Anterior cingulate cortex (tissue), 58 donors: ENCODE results near the gene RAP1GAP2.
"Not testable (repeated sequence)": the region's sequence is repeated elsewhere in the genome, so short reads cannot be mapped to it uniquely, and the experiment has no call there.

ENCODE experiments used
- DNase-seq, 58 donors: peaks; one replicate each; lab custom pipeline; 2025; lab: John Stamatoyannopoulos, UW

Gene RAP1GAP2

GRCh38 chr17:2796164-2797125 is at the start of gene RAP1GAP2:
Gene RAP1GAP2 (plus strand): TSS chr17:2796438. CDS start chr17:2796528, 90 bp downstream.
- peak in 22 of 58 donors; percentile 10 to 62 (median 34) for DNase-seq

GRCh38 chr17:2749058-2749783 is 47.0 kb upstream of the RAP1GAP2 start, which contains the start of gene CCDC92B:
Gene CCDC92B (minus strand): TSS chr17:2749652. CDS start chr17:2735145, 14,507 bp downstream.
- DNase-seq = peak in 32 of 58 donors; percentile 17 to 76 (median 62)

- peak in 52 of 58 donors; percentile 10 to 76 (median 51) for DNase-seq
Observed at GRCh38 chr17:2749784-2750181, 46.5 kb upstream of the RAP1GAP2 start.

GRCh38 chr17:2750721-2751120 is 45.5 kb upstream of the RAP1GAP2 start:
- DNase-seq = no peak

GRCh38 chr17:2751491-2751890 is 44.7 kb upstream of the RAP1GAP2 start:
- DNase-seq = no peak

GRCh38 chr17:2755891-2756724 is 40.1 kb upstream of the RAP1GAP2 start:
- no peak for DNase-seq

GRCh38 chr17:2758870-2759269 is 37.4 kb upstream of the RAP1GAP2 start:
- no peak for DNase-seq

- no peak for DNase-seq
Observed at GRCh38 chr17:2770129-2770528, 26.1 kb upstream of the RAP1GAP2 start.

- DNase-seq = no peak
Observed at GRCh38 chr17:2775206-2775605, 21.0 kb upstream of the RAP1GAP2 start.

GRCh38 chr17:2776589-2777241 is 19.5 kb upstream of the RAP1GAP2 start:
- DNase-seq = peak in 10 of 58 donors; percentile 6 to 65 (median 30)

GRCh38 chr17:2777242-2777867 is 18.9 kb upstream of the RAP1GAP2 start:
- DNase-seq = no peak

- DNase-seq = no peak
Observed at GRCh38 chr17:2778489-2778888, 17.7 kb upstream of the RAP1GAP2 start.

GRCh38 chr17:2779545-2779944 is 16.7 kb upstream of the RAP1GAP2 start:
- no peak for DNase-seq

GRCh38 chr17:2780256-2780655 is 16.0 kb upstream of the RAP1GAP2 start:
- no peak for DNase-seq

- DNase-seq = no peak
Observed at GRCh38 chr17:2780931-2781454, 15.2 kb upstream of the RAP1GAP2 start.

GRCh38 chr17:2781598-2781997 is 14.6 kb upstream of the RAP1GAP2 start:
- not testable (repeated sequence) for DNase-seq

- DNase-seq = peak in 4 of 58 donors; percentile 16 to 42 (median 30)
Observed at GRCh38 chr17:2782055-2782454, 14.2 kb upstream of the RAP1GAP2 start.

- DNase-seq = no peak
Observed at GRCh38 chr17:2783310-2784030, 12.8 kb upstream of the RAP1GAP2 start.
